A549 (cell line): ENCODE results near the gene IPO13. TPM values are rescaled to one million over a fixed set of nuclear protein-coding genes. Genes with fewer than 3 reads are reported as not detected.

Source experiments
- ATAC-seq, 2 experiments: fragments of 200-7000 bp in 1 of 2; fragments of >200 bp in 1 of 2; cut with Nextera tagmentation in 1 of 2; cut with Tn5 transposase in 1 of 2; 3 replicates each; pipeline versions ENCODE4 v1.8.0 to v1.9.1; 2018 to 2020; ENCODE audit warnings: mild to moderate bottlenecking in 1 of 2, moderate library complexity in 1 of 2
- CTCF ChIA-PET: fragments of 300-600 bp; sonication (Branson Sonifier 250); formaldehyde crosslinking; extraction: SDS; loops from one replicate; lab custom pipeline; 2021; ENCODE audit warnings: antibody characterized with exemption, inconsistent platforms; lab: Yijun Ruan, JAX
- POLR2A ChIA-PET: fragments of 350-600 bp; formaldehyde crosslinking; extraction: SDS; loops from one replicate; lab custom pipeline; 2021; ENCODE audit warnings: antibody characterized with exemption, inconsistent platforms; lab: Yijun Ruan, JAX
- DNase-seq, 2 experiments: peaks; one replicate each; pipeline versions ENCODE4 v3.0.0 to v3.0.0-alpha.2; 2011 to 2016; ENCODE audit warnings: low read depth in 1 of 2, low spot score in 1 of 2
- FAIRE-seq: peaks from 2 replicates; lab custom pipeline; 2011; peaks lifted over from hg19 to GRCh38; lab: Jason Lieb, UNC
- H3K27ac ChIP-seq, 2 experiments: fragments of >200 bp; sonication (Bioruptor Twin); formaldehyde crosslinking; 3 replicates each; pipeline ENCODE4 v1.5.1; 2016 to 2017
- H3K4me1 ChIP-seq: fragments of >200 bp; sonication (Bioruptor Twin); formaldehyde crosslinking; 3 replicates; pipeline ENCODE4 v1.6.1; 2016
- H3K4me2 ChIP-seq: fragments of >200 bp; sonication (Bioruptor Twin); formaldehyde crosslinking; 3 replicates; pipeline ENCODE4 v1.6.1; 2016
- H3K4me3 ChIP-seq: fragments of >200 bp; sonication (Bioruptor Twin); formaldehyde crosslinking; 3 replicates; pipeline ENCODE4 v1.5.1; 2016
- H3K9me3 ChIP-seq: fragments of >200 bp; sonication (Bioruptor Twin); formaldehyde crosslinking; 3 replicates; pipeline ENCODE4 v1.6.1; 2016
- BHLHE40 ChIP-seq: IDR thresholded peaks from 2 replicates; pipeline ENCODE4 v1.6.1; 2012; ENCODE audit warnings: low read depth, low read length, inconsistent platforms
- CBX2 ChIP-seq: fragments of 200-600 bp; sonication (generic); IDR thresholded peaks from 2 replicates; pipeline ENCODE4 v1.6.1; 2016; ENCODE audit warnings: low read depth, mild to moderate bottlenecking, borderline replicate concordance
- CBX8 ChIP-seq: fragments of 200-600 bp; sonication (generic); IDR thresholded peaks from 2 replicates; pipeline ENCODE4 v1.6.1; 2016
- CEBPB ChIP-seq, 2 experiments: fragments of >200 bp in 1 of 2; sonication (Bioruptor Twin) in 1 of 2; formaldehyde crosslinking in 1 of 2; IDR thresholded peaks; 2 replicates each; pipeline ENCODE4 v1.6.1; 2012 to 2016
- EHF ChIP-seq: fragments of 250-450 bp; sonication (Bioruptor Pico); IDR thresholded peaks from 2 replicates; pipeline ENCODE4 v1.5.0; 2020; ENCODE audit warnings: mild to moderate bottlenecking
- EHMT2 ChIP-seq: fragments of 200-600 bp; sonication (generic); IDR thresholded peaks from 2 replicates; pipeline ENCODE4 v1.6.1; 2016; ENCODE audit warnings: antibody characterized with exemption, low read depth, mild to moderate bottlenecking, moderate library complexity
- FOSL2 ChIP-seq, 2 experiments: fragments of 450-650 bp in 1 of 2; fragments of >200 bp in 1 of 2; sonication (Bioruptor Twin) in 1 of 2; formaldehyde crosslinking; IDR thresholded peaks; 2 replicates each; pipeline versions ENCODE4 v1.5.0 to v1.6.1; 2016 to 2020; ENCODE audit warnings: mild to moderate bottlenecking in 1 of 2, moderate library complexity in 1 of 2
- JUN ChIP-seq, 2 experiments: fragments of >200 bp; sonication (Bioruptor Twin); formaldehyde crosslinking; IDR thresholded peaks; 2 replicates in 1 of 2; 3 replicates in 1 of 2; pipeline ENCODE4 v1.6.1; 2016 to 2017
- KDM1A ChIP-seq: fragments of 200-600 bp; sonication (generic); IDR thresholded peaks from 2 replicates; pipeline ENCODE4 v1.6.1; 2016; ENCODE audit warnings: low read depth, mild to moderate bottlenecking
- NFE2L2 ChIP-seq: fragments of 150-350 bp; conservative IDR thresholded peaks from 2 replicates; pipeline ENCODE4 v1.6.1; 2014; ENCODE audit warnings: low read length
- NPAS2 ChIP-seq: fragments of 250-450 bp; sonication (Bioruptor Pico); IDR thresholded peaks from 2 replicates; pipeline ENCODE4 v1.8.0; 2022; ENCODE audit warnings: mild to moderate bottlenecking, moderate library complexity, borderline replicate concordance
- RARB ChIP-seq: fragments of 250-450 bp; sonication (Bioruptor Pico); IDR thresholded peaks from 2 replicates; pipeline ENCODE4 v1.8.0; 2021; ENCODE audit warnings: mild to moderate bottlenecking, moderate library complexity
- RFX5 ChIP-seq: fragments of 450-650 bp; IDR thresholded peaks from 2 replicates; pipeline ENCODE4 v1.7.1; 2014; ENCODE audit warnings: antibody characterized with exemption, mild to moderate bottlenecking, moderate library complexity
- SMC3 ChIP-seq: fragments of >200 bp; sonication (Bioruptor Twin); formaldehyde crosslinking; IDR thresholded peaks from 3 replicates; pipeline ENCODE4 v1.6.1; 2018; ENCODE audit warnings: inconsistent platforms
- ZC3H11A ChIP-seq: fragments of 450-650 bp; IDR thresholded peaks from 2 replicates; pipeline ENCODE4 v1.6.1; 2014; ENCODE audit warnings: antibody characterized with exemption, mild to moderate bottlenecking
- WGBS: methylation state at CpG from one replicate; pipeline ENCODE4 v1.1.6; 2017; ENCODE audit errors: missing lambda C conversion rate; 5-methylcytosine and 5-hydroxymethylcytosine counted together
- polyA plus RNA-seq, 4 experiments: library from polyadenylated mRNA; depleted of rRNA in 3 of 4; stranded (reverse); fragments of >200 nt; fragmentation: RNase III in 1 of 4; extraction: RNeasy Plus Mini Kit Qiagen cat#74134 plus additional on column Dnase treatment in 1 of 4; gene quantifications; 2 replicates in 3 of 4; 3 replicates in 1 of 4; pipeline ENCODE4 v1.2.3, GENCODE V29; 2011 to 2017
- TF ChIP-seq, protein P1 (sequence below): fragments of 150-350 bp; IDR thresholded peaks from 2 replicates; pipeline ENCODE4 v1.6.1; 2014; ENCODE audit warnings: low read depth, mild to moderate bottlenecking, low read length
- TF ChIP-seq, protein P2 (sequence below): fragments of 250-450 bp; sonication (Bioruptor Pico); IDR thresholded peaks from 2 replicates; pipeline ENCODE4 v1.5.0; 2021; ENCODE audit warnings: mild to moderate bottlenecking, moderate library complexity, borderline replicate concordance
- TF ChIP-seq, protein P3 (sequence below): IDR thresholded peaks from 2 replicates; pipeline ENCODE4 v1.6.1; 2012
- TF ChIP-seq, protein P4 (sequence below): fragments of 200-600 bp; sonication (generic); IDR thresholded peaks from 2 replicates; pipeline ENCODE4 v1.6.1; 2016; ENCODE audit warnings: antibody characterized with exemption, mild to moderate bottlenecking, moderate library complexity

Gene IPO13
- polyA plus RNA-seq, 2 of the 4 experiments (the other 2 are of a cell fraction), result 8.1 to 15.8 TPM

DNA sequence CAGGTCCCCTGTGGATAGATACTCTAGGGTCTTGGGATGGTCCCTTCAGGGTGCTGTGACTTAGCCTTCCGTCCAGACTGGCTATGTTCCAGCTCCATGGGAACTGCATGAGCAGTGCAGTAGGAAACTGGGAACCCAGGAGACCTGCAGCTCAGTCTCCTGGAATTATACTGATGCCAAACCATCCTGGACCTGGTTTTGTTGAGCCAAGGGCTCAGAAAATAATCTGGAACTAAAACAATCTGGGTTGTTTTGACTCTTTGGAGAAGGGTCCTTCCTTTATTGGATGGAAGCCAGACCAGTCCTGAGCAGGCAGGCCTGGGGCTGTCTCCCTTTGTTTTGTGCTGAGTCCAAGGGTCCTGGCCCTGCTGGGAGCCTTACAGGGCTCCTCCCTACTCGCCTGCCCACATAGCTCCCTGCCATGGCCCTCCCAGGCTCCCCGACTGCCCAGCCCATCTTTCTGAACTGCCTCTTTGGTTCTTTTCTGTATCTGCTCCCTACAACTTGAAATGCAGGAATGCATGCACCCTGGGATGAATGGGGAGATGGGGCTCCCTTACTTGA is 1.2 kb downstream of the IPO13 start:
- FAIRE-seq, result no peak
- 63% methylated on average over 2 of the region's 3 CpGs for WGBS

DNA sequence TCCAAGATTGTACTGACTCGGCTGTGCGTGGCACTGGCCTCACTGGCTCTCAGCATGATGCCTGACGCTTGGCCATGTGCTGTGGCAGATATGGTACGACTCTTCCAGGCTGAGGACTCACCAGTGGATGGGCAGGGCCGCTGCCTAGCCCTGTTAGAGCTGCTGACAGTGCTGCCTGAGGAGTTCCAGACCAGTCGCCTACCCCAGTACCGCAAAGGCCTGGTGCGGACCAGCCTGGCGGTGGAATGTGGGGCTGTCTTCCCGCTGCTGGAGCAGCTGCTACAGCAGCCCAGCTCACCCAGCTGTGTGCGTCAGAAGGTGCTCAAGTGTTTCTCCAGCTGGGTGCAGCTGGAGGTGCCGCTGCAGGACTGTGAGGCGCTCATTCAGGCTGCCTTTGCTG is 2.9 kb downstream of the IPO13 start:
- FAIRE-seq (no peak), ATAC-seq (no peak), DNase-seq (no peak)
- CTCF ChIA-PET, result interaction anchor here (1.1 to 7.4 kb wide), 10 partner anchors 8 to 186 kb away, joined by 3 to 69 read pairs (median 5); no protein-coding TSS in a partner anchor
- no peaks in the 10 kb centered on the region for H3K9me3 ChIP-seq
- peaks cover 13% of the 10 kb centered on the region; the same call in 1 of the 3 replicates for H3K4me1 ChIP-seq
- TF ChIP-seq SMC3 (no peak), KDM1A (no peak), CEBPB (IDR thresholded peaks at IDR 0.05) (no peak), EHF (CRISPR knock-in tag) (no peak), RFX5 (no peak), NFE2L2 (no peak), RARB (no peak), BHLHE40 (no peak), EHMT2 (no peak)
- TF ChIP-seq, protein P1, sequence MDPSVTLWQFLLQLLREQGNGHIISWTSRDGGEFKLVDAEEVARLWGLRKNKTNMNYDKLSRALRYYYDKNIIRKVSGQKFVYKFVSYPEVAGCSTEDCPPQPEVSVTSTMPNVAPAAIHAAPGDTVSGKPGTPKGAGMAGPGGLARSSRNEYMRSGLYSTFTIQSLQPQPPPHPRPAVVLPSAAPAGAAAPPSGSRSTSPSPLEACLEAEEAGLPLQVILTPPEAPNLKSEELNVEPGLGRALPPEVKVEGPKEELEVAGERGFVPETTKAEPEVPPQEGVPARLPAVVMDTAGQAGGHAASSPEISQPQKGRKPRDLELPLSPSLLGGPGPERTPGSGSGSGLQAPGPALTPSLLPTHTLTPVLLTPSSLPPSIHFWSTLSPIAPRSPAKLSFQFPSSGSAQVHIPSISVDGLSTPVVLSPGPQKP, result no peak
- TF ChIP-seq, protein P2, sequence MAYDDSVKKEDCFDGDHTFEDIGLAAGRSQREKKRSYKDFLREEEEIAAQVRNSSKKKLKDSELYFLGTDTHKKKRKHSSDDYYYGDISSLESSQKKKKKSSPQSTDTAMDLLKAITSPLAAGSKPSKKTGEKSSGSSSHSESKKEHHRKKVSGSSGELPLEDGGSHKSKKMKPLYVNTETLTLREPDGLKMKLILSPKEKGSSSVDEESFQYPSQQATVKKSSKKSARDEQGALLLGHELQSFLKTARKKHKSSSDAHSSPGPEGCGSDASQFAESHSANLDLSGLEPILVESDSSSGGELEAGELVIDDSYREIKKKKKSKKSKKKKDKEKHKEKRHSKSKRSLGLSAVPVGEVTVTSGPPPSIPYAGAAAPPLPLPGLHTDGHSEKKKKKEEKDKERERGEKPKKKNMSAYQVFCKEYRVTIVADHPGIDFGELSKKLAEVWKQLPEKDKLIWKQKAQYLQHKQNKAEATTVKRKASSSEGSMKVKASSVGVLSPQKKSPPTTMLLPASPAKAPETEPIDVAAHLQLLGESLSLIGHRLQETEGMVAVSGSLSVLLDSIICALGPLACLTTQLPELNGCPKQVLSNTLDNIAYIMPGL (CRISPR knock-in tag), result no peak
- POLR2A ChIA-PET, result no interaction called here
- no peak overlapping the region for H3K27ac ChIP-seq
- H3K4me2 ChIP-seq, result no peak overlapping the region
- no peak overlapping the region for H3K4me3 ChIP-seq
- 92% methylated on average over 7 of the region's 13 CpGs for WGBS

More for the DNA sequence above, 1.2 kb downstream of the IPO13 start:
- ChIA-PET POLR2A (no interaction called here), CTCF (interaction anchor here (0.6 to 7.4 kb wide), 4 partner anchors 13 to 184 kb away, joined by 3 to 69 read pairs (median 16); no protein-coding TSS in a partner anchor)
- Histone ChIP-seq H3K27ac (peak overlapping the region; percentile 94 to 97; a peak in 5 of 6 replicates), H3K4me1 (peaks cover 13% of the 10 kb centered on the region; the same call in 1 of the 3 replicates)
- DNase-seq (no peak), ATAC-seq (no peak)
- TF ChIP-seq CBX8, result no peak
- no peak for TF ChIP-seq RFX5
- TF ChIP-seq EHF (CRISPR knock-in tag), result no peak
- TF ChIP-seq FOSL2 (IDR thresholded peaks at IDR 0.05), result no peak
- TF ChIP-seq FOSL2 (CRISPR knock-in tag; IDR thresholded peaks at IDR 0.05), result no peak
- no peak for TF ChIP-seq CBX2
- TF ChIP-seq, protein P3, sequence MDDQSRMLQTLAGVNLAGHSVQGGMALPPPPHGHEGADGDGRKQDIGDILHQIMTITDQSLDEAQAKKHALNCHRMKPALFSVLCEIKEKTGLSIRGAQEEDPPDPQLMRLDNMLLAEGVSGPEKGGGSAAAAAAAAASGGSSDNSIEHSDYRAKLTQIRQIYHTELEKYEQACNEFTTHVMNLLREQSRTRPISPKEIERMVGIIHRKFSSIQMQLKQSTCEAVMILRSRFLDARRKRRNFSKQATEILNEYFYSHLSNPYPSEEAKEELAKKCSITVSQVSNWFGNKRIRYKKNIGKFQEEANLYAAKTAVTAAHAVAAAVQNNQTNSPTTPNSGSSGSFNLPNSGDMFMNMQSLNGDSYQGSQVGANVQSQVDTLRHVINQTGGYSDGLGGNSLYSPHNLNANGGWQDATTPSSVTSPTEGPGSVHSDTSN, result no peak
- TF ChIP-seq NPAS2, result no peak
- no peak for TF ChIP-seq ZC3H11A
- TF ChIP-seq, protein P4, sequence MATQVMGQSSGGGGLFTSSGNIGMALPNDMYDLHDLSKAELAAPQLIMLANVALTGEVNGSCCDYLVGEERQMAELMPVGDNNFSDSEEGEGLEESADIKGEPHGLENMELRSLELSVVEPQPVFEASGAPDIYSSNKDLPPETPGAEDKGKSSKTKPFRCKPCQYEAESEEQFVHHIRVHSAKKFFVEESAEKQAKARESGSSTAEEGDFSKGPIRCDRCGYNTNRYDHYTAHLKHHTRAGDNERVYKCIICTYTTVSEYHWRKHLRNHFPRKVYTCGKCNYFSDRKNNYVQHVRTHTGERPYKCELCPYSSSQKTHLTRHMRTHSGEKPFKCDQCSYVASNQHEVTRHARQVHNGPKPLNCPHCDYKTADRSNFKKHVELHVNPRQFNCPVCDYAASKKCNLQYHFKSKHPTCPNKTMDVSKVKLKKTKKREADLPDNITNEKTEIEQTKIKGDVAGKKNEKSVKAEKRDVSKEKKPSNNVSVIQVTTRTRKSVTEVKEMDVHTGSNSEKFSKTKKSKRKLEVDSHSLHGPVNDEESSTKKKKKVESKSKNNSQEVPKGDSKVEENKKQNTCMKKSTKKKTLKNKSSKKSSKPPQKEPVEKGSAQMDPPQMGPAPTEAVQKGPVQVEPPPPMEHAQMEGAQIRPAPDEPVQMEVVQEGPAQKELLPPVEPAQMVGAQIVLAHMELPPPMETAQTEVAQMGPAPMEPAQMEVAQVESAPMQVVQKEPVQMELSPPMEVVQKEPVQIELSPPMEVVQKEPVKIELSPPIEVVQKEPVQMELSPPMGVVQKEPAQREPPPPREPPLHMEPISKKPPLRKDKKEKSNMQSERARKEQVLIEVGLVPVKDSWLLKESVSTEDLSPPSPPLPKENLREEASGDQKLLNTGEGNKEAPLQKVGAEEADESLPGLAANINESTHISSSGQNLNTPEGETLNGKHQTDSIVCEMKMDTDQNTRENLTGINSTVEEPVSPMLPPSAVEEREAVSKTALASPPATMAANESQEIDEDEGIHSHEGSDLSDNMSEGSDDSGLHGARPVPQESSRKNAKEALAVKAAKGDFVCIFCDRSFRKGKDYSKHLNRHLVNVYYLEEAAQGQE, result no peak
- no peak for TF ChIP-seq JUN (IDR thresholded peaks at IDR 0.05)
- TF ChIP-seq, all 56 proteins: peak for 0
- Histone ChIP-seq H3K9me3 (no peaks in the 10 kb centered on the region), H3K4me2 (peak overlapping the region; percentile 87), H3K4me3 (peak overlapping the region; percentile 68)
